ENCODE data around the gene CAPN5.

The CAPN5 gene

GRCh38 chr11:77082838-77083565 is 16.2 kb downstream of the CAPN5 start:
- peak in 1 of 3 experiments; percentile 18 for DNase-seq (ENCODE audit: low read depth in 3 of 3)

DNA sequence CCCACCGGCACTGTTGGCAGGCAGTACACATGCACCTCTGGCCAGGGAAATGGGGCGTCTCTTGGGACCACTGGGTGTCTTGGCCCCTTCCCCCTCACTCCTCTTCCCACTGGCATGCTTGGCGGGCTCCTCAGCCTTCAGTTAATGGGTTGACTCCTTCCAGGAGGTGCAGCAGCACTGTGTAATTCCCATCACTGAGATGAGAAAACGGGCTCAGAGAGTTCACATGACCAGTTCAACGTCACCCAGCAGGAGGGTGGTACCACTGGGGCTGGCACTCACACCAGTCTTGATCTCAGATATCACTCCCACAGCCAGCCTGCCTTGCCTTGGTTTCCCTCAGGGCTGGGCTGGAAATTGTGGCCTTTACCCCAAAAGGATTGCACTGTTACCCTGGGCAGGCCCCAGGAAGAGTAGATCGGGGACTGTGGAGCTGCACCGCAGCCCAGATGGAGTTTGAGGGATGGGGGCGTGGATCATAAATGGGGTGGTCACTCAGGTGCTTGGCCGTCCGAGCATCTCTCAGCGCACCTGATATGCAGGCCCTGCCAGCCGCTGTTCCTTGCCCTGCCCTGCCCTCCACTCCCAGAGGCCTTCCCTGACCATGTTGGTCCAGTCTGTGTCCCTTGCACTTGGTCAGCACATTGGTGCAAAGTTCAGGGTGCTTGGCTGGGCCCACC is 16.9 kb downstream of the CAPN5 start:
- DNase-seq (ENCODE audit: low read depth in 3 of 3): no peak

- DNase-seq (ENCODE audit: low read depth in 3 of 3): no peak
Measured at GRCh38 chr11:77084581-77085191, 17.9 kb downstream of the CAPN5 start.

DNA sequence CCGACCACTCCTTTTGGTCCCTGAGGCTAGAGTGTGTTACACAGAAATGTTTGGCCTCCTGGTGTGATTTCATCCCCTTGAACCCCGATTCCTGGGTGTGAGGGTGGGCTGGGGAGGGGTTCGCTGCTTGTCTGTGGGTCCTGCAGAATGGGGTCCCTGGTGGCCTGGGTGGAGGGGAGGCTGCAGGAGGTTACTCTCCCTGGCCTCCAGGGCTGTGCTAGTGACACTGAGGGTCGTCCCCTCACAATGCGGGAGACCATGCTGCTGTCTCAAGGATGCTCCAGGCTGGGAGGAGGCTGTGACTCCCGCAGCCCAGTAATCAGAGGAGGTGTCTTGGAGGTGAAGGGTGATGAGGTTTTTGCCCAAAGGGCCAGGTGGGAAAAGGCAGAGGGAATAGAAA is 18.9 kb downstream of the CAPN5 start:
- no peak for DNase-seq (ENCODE audit: low read depth in 3 of 3)

DNA sequence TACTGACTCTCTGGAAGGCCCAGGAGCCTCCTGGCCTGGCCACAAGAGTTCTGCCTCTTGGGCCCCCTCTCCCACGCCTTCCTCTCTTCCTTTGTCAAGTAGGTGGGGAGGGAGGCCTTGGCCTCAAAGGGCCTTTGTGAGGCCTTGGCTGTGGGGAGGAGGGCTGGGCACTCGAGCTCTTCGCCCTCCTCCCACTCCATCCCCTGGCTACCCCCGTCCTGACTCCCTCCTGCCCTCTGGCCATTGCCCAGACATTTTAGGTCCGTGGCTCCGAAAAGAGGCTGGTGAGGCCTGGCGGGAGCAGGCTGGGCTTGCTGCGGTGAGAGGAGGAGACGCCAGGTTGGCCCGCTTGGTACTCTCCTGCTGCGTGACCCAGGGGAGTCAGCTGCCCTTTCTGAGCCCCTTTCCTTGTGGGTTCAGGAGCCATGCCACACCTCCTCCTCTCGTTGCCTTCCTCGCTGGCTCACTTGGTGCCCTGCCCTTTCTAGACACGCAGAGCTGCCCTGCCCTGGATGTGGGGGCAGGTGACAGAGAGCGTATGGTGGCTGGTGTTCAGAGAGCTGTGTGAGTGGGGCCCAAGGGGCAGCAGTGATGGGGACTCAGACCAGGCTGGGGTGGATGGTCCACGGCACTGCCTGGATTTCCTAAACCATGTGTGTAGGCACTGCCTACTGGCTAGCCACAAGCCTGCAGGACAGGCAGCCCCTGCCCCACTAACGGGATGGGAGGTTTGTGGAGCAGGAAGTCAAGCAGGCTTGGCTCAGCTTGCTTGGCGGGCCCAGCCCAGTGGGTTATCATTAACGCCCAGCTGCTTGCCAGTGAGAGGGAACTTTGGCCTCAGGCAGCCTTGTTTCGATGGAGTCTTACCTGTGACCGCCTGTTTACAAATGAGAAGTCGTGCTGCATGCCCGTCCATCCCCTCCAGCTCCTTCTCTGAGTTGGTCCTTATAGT is 20.0 kb downstream of the CAPN5 start:
- no peak for DNase-seq (ENCODE audit: low read depth in 3 of 3)

DNA sequence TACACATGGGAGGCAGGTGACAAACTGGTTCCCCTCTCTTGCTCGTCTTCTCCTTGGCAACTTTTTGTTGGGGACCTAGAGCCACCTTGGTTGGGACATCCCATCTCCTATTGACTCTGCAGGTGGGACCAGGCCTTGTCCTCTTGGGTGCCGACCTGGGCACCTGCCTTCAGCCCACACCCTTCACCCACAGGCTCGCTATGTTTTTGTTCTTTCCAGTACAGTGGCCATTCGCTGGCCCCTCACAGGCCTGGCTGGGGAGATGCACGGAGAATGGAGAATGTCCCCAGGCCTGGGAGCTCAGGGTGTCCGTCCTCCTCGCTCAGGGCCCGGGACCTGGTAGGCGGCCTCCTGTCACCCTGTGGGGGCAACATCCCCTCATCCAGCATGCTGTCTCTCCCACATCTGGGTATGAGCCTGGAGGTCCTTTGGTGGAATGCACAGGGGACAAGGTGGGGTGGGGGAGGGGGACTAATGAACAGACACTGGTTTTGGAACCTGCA is 21.0 kb downstream of the CAPN5 start:
- DNase-seq (ENCODE audit: low read depth in 3 of 3): no peak

- DNase-seq (ENCODE audit: low read depth in 3 of 3): no peak
Measured at GRCh38 chr11:77088236-77089003, 21.6 kb downstream of the CAPN5 start.

DNA sequence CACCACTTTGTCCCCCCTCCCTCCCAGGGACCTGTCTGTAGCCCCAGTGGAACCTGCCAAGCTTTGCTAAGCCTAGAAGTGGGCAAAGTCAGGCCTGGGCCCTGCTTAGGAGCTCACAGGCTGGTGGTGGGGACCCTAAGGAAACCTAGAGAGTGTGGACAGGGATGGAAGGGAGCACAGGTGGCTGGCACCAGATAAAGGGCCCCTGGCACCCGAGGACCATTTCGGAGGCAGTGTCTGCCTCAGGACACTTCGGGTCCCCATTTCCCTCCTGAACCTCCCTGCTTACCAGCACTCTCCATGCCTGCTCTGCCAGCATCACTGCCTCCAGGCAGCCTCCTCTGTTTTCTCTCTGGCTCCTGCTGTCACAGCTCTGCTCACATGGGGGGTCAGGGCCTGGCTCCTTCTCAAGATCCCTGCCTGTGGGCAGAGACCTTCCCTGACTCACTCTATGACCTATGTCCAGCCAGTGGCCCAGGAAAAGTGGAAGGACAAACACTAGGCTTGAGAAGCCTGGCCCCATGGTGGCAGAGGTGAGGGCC is 22.3 kb downstream of the CAPN5 start:
- DNase-seq (ENCODE audit: low read depth in 3 of 3): no peak

- DNase-seq (ENCODE audit: low read depth in 3 of 3): no peak
Measured at GRCh38 chr11:77090046-77090372, 23.2 kb downstream of the CAPN5 start.

DNA sequence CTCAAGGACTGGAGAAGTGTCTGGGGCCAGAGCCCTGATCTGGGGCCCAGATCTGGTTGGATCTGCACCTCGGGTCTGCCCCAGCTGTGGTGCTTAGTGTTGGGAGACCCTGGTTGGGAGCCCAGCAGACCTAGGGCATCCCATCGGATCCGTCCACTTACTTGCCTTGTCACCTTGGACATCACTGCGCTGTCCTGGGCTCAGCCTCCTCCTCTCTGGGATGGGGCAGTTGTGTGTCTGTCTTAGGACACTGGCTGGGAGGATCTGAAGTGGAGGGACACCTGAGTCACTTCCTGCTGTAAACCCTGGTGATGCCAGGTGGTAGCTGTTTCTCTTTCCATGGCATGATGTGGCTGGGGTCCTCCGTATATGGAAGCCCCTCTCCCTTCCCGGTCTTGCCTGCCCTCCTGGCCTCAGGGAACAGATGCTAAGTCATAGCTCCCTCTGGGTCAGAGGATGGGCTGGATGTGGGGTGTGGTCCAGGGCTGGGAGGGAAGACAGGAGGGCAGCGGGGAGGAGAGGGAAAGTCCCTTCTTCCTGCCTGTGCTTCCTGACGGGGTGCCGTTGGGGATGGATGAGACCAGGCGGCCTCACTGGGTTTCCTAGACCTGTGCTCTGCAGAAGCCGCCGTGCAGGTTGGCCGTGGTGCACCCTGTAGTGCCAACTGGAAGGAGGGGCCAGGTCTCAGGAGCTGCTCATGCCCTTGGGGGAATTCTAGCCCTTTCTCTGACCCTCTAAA is 23.8 kb downstream of the CAPN5 start:
- DNase-seq (ENCODE audit: low read depth in 3 of 3): no peak

DNA sequence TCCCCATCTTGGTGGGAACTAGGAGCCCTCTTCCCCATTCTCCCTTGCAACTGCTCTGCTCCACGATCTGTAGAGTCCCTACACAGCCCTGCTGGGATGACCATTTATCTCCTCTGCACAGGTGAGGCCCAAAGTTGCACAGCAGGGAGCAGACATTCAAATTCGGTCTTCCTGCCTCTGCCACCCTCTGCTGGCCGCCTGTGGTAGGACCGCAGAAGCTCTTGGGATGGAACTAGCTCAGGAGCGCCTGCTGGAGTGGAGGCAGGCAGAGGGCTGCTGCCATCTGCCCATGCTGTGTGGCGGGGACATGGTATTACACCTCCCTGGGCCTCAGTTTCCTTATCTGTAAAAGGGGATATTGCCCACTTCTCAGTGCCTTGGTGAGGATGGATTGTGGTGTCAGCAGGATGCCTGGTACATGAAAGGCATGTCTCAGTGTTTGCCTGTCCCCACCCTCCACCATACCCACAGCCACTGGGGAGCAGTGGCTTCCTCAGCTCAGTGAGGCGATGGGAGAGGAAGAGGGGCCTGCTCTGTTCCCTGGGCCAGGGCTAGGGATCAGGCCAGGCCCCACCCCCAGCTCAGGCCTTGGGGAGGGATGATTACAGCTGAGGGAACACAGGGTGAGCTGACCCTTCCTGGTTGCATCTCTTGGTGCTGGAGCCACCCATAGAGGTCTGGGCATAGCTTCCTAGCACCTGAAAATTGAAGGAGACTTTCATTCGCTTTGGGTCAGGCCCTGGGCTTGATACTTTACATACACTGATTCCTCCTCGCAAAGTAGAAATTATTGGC is 24.6 kb downstream of the CAPN5 start:
- peak; percentile 52 to 59 (median 56) for DNase-seq (ENCODE audit: low read depth in 3 of 3)

GRCh38 chr11:77092382-77092781 is 25.6 kb downstream of the CAPN5 start:
- DNase-seq (ENCODE audit: low read depth in 3 of 3): no peak

DNA sequence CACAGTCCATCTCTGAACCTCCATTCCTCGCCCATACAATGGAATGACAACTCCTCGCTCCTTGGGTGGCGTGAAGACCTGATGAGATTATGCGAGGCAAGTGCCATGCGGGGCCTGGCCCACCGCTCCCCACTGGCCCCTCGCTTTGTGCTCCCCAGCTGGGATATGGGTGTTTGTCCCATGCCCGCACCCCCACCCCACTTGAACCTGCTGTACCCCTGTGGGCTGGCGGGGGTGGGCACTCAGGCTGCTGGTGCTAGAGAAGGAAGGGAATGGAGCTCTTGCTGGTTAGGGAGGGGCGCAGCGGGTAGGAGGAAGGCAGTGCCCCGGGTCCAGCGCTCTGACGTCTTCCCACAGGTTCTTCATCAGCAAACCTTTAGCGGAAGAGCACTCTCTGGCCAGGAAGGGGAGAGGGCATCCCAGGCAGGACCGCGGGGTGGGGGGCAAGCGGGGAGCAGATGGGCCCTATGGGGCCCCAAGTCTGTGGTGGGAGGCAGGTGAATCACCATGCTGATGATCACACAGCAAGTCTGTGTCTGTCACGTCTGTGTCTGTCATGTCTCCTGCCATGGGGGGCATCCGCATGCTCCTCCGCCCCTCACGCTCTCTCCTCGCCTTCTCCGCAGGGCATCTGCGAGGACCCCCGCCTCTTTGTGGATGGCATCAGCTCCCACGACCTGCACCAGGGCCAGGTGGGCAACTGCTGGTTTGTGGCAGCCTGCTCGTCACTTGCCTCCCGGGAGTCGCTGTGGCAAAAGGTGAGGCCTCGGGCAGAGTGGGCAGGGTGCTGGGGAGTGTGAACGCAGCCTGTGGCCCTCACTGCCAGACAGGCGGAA is 26.5 kb downstream of the CAPN5 start:
- no peak for DNase-seq (ENCODE audit: low read depth in 3 of 3)

DNA sequence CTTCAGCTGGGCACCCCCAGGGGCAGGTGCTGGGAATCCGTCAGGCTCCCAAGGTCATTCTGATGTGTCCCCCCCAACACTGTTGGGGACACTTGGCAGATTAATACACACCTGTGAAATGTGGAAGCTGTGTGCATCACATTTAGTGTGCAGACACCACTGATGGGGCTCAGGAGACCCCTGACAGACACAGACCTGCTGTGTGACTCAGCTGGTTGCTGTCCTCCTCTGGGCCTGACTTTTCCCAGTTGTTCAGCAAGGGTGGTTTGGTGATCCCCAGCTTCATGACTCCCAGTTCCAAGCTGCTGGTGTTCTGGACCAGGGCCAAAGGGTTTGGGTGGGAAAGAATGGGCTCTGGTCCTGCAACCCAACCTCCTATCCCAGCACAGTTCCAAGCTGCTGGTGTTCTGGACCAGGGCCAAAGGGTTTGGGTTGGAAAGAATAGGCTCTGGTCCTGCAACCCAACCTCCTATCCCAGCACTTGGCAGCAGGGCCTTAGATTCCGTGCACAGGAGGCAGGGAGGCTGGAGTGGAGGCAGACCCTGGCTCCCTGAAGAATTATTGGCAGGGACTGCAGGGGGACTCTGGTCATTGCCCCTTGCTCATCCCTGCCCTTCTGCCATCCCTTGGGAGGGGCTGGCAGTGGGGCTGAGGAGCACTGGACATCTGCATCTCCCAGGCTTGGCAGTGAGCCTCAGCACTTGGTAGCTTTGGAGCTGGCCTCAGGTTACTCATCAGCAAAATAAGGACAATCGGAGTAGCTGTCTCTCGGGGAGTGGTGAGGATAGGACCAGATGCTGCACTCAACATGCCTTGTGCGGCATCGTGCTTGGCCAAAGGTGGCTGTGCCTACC is 27.4 kb downstream of the CAPN5 start:
- no peak for DNase-seq (ENCODE audit: low read depth in 3 of 3)

- DNase-seq (ENCODE audit: low read depth in 3 of 3): no peak
Measured at GRCh38 chr11:77094841-77095365, 28.1 kb downstream of the CAPN5 start.

DNA sequence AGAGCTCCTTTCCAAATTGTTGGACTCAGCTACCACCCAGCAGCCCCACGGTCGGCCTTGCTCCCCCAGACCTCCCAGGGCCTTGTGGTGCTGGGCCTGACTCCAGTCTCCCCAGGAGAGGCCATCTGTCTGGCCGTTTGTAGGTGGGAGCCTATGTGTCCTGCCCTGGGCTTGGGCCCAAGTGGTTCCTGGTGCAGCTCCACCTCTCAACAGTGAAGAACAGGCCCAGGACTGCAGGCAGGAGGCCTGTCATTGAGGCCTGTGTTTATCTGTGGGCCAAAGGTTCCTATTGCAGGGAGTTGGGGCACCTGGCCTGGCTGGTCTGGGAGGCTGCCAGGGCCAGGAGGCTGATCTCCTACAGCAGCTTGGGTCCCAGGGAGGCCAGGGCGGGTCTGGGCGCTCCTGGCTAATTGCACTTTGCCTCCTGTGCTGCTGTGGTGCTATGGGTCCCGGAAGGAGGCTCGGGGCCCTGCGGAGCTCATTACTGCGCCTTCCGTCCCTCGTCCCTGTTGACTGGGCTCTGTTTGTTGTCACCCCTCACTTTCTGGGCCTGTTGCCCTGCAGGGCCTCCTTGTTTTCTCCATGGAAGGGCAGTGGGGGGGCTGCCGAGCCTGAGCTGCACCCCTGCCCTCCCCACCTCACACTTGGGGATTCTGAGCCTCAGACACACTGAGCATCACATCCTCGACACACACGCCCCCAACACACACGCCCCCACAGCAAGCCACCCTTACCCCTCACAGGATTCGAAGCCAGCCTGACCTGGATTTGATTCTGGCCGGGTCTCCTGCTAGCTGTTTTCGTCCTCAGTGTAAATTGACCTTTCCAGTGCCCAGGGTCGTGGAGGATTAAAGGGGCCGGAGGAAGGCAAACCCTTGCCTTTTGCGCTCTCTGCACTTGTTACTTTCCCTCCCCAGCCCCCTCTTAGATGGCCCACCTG is 29.1 kb downstream of the CAPN5 start:
- DNase-seq (ENCODE audit: low read depth in 3 of 3): no peak

All from stimulated activated CD4-positive, alpha-beta T cell treated with anti-CD3 and anti-CD28 coated beads, TNF-alpha, amount 100 ng/mL, for 4 hours (primary cell).